GM19467 (cell line): ENCODE measurements around the gene SORCS3.

Source experiments
- ATAC-seq: cut with Tn5 transposase; IDR thresholded peaks from one replicate; pipeline ENCODE4 v1.9.1; 2021; ENCODE audit warnings: mild to moderate bottlenecking, moderate library complexity; ENCODE audit not compliant: unreplicated experiment

SORCS3 gene

GRCh38 chr10:104643303-104643663, 2.2 kb downstream of the SORCS3 start:
- no peak for ATAC-seq

GRCh38 chr10:104646146-104646545, 5.1 kb downstream of the SORCS3 start:
- no peak for ATAC-seq

GRCh38 chr10:104648421-104648820, 7.3 kb downstream of the SORCS3 start:
- no peak for ATAC-seq

- ATAC-seq = no peak
Measured at GRCh38 chr10:104650072-104650471, 9.0 kb downstream of the SORCS3 start.

GRCh38 chr10:104650635-104651331, 9.7 kb downstream of the SORCS3 start:
- no peak for ATAC-seq

- no peak for ATAC-seq
Measured at GRCh38 chr10:104657036-104657435, 15.9 kb downstream of the SORCS3 start.

GRCh38 chr10:104657457-104657856, 16.4 kb downstream of the SORCS3 start:
- ATAC-seq = no peak

GRCh38 chr10:104658067-104658466, 17.0 kb downstream of the SORCS3 start:
- no peak for ATAC-seq

GRCh38 chr10:104659809-104660208, 18.7 kb downstream of the SORCS3 start:
- ATAC-seq = no peak

GRCh38 chr10:104663076-104663475, 22.0 kb downstream of the SORCS3 start:
- no peak for ATAC-seq

GRCh38 chr10:104663563-104663962, 22.5 kb downstream of the SORCS3 start:
- no peak for ATAC-seq

GRCh38 chr10:104664205-104664604, 23.1 kb downstream of the SORCS3 start:
- ATAC-seq = no peak

GRCh38 chr10:104665174-104665573, 24.1 kb downstream of the SORCS3 start:
- no peak for ATAC-seq

- ATAC-seq = no peak
Measured at GRCh38 chr10:104666106-104666505, 25.0 kb downstream of the SORCS3 start.

GRCh38 chr10:104676874-104677273, 35.8 kb downstream of the SORCS3 start:
- ATAC-seq = no peak

GRCh38 chr10:104678658-104679057, 37.6 kb downstream of the SORCS3 start:
- no peak for ATAC-seq

- no peak for ATAC-seq
Measured at GRCh38 chr10:104680467-104681401, 39.6 kb downstream of the SORCS3 start.

- no peak for ATAC-seq
Measured at GRCh38 chr10:104681485-104681884, 40.4 kb downstream of the SORCS3 start.

GRCh38 chr10:104683567-104683966, 42.5 kb downstream of the SORCS3 start:
- no peak for ATAC-seq

- no peak for ATAC-seq
Measured at GRCh38 chr10:104686829-104687228, 45.7 kb downstream of the SORCS3 start.

- ATAC-seq = no peak
Measured at GRCh38 chr10:104688251-104689042, 47.4 kb downstream of the SORCS3 start.
